Mesothelial cell of epicardium (in vitro differentiated cells): Measurements from ENCODE around the gene KCNH5. TPM values are rescaled to one million over a fixed set of nuclear protein-coding genes. Genes with fewer than 3 reads are reported as not detected.

Experiments
- DNase-seq, 2 experiments: peaks; one replicate each; pipeline ENCODE4 v3.0.0; 2021; ENCODE audit warnings: low spot score in 2 of 2; ENCODE audit not compliant: unreplicated experiment in 2 of 2
- H3K27ac Mint-ChIP-seq: 2 replicates; pipeline ENCODE4 v1.8.0; 2021; ENCODE audit warnings: mixed read lengths
- H3K27me3 Mint-ChIP-seq: 2 replicates; pipeline ENCODE4 v1.8.0; 2021; ENCODE audit warnings: low read depth, mixed read lengths
- H3K36me3 Mint-ChIP-seq: 2 replicates; pipeline ENCODE4 v1.8.0; 2021; ENCODE audit warnings: mixed read lengths
- H3K4me1 Mint-ChIP-seq: 2 replicates; pipeline ENCODE4 v1.8.0; 2021; ENCODE audit warnings: mixed read lengths
- H3K4me3 Mint-ChIP-seq: 2 replicates; pipeline ENCODE4 v1.8.0; 2021; ENCODE audit warnings: mild to moderate bottlenecking, moderate library complexity, mixed read lengths
- H3K9me3 Mint-ChIP-seq: 2 replicates; pipeline ENCODE4 v1.8.0; 2021; ENCODE audit warnings: mixed read lengths
- total RNA-seq: library from RNA; stranded (reverse); gene quantifications from 3 replicates; pipeline ENCODE4 v1.2.1, GENCODE V29; 2021
- TF ChIP-seq, protein P1 (sequence below): fragments of 200-600 bp; sonication (generic); IDR thresholded peaks from one replicate; pipeline ENCODE4 v1.5.0; 2021; ENCODE audit warnings: antibody characterized with exemption; ENCODE audit not compliant: unreplicated experiment

KCNH5 gene
- total RNA-seq, 1 donor from 2014 or later, result 2.5 TPM

DNA sequence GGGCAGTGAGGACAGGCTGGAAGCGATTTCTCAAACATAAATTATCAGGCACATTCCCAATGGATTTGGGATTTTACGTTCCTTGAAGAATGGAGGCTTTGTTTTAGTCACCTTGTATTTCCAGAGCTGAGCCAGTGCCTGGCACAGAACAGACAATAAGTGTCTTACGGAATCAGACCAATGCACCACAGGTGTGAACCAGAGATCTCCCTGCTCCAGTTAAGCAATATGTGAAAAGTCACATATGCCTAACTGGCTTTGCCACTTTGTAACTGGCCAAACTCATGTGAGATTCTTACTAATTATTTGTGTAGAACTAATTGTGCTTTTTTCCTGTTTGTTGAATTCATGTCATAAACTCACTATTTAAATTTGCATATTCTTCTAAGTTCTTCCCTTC lies 130.4 kb downstream of the KCNH5 start:
- H3K4me3 Mint-ChIP-seq, result no peak overlapping the region
- H3K27me3 Mint-ChIP-seq, result peaks cover 2% of the 10 kb centered on the region
- no peaks in the 10 kb centered on the region for H3K36me3 Mint-ChIP-seq
- TF ChIP-seq, protein P1, sequence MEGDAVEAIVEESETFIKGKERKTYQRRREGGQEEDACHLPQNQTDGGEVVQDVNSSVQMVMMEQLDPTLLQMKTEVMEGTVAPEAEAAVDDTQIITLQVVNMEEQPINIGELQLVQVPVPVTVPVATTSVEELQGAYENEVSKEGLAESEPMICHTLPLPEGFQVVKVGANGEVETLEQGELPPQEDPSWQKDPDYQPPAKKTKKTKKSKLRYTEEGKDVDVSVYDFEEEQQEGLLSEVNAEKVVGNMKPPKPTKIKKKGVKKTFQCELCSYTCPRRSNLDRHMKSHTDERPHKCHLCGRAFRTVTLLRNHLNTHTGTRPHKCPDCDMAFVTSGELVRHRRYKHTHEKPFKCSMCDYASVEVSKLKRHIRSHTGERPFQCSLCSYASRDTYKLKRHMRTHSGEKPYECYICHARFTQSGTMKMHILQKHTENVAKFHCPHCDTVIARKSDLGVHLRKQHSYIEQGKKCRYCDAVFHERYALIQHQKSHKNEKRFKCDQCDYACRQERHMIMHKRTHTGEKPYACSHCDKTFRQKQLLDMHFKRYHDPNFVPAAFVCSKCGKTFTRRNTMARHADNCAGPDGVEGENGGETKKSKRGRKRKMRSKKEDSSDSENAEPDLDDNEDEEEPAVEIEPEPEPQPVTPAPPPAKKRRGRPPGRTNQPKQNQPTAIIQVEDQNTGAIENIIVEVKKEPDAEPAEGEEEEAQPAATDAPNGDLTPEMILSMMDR, result no peak
- no peak for DNase-seq
- no peak overlapping the region for H3K27ac Mint-ChIP-seq
- peaks cover 12% of the 10 kb centered on the region for H3K4me1 Mint-ChIP-seq
- no peaks in the 10 kb centered on the region for H3K9me3 Mint-ChIP-seq

DNA sequence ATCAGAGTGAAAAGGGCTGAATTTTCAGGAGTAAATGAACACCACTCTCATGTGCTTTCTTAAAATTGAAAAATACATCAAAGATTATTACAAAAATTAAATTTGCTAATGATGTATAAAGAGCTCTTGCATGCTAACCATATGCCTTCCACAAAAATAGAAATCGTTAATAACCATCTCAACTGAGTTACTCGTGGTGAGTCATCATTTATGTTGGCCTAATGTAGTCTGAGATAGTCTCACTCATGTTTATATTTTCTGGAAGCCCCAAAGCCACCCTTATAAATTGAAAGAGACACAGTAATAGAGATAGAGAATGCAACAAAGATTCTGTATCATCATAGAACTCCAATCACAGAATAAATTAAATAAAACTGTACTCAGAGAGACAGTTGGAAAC lies 131.2 kb downstream of the KCNH5 start:
- Mint-ChIP-seq H3K4me1 (peaks cover 12% of the 10 kb centered on the region), H3K9me3 (no peaks in the 10 kb centered on the region), H3K4me3 (no peak overlapping the region), H3K27me3 (peaks cover 2% of the 10 kb centered on the region), H3K27ac (no peak overlapping the region), H3K36me3 (no peaks in the 10 kb centered on the region)
- DNase-seq, result no peak
- TF ChIP-seq, protein P1, result no peak

DNA sequence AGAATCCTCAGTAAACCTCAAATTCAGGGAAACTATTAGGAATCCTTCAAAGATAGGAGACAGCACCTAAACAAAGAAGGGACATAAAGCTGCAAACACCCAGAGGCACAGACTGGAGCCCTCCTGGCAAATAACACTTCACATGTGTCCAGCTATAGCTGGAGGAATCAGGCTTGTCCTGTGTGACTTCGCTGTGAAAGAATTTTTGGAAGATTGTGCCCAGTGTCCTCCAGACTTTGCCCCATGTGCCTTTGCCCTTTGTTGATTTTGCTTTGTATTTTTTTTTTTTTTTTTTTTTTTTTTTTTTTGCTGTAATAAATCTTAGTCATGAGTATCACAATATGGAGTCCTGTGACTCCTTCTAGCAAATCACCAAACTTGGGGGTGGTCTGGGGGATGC lies 136.8 kb downstream of the KCNH5 start:
- H3K27ac Mint-ChIP-seq, result no peak overlapping the region

DNA sequence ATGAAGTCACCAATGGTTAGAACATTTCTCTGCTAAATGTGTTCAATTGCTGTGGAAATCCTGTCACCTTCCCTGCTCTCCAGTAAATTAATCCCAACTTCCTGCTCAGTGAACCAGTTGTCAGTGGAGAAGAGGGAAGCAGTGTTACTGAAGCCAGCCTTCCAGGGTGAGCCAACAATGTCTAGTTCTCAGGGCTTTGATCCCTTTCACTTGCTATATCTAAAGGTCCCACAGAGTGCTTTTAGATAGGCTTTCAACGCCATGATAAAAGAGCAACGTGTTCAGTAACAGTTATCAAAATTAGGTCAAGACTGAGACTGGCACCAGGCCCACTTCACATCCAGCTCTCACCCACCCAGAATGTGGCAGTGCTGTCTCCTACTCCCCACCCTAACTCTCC lies 139.7 kb downstream of the KCNH5 start:
- Mint-ChIP-seq H3K4me1 (peaks cover 6% of the 10 kb centered on the region), H3K36me3 (no peaks in the 10 kb centered on the region), H3K27ac (no peak overlapping the region), H3K27me3 (no peaks in the 10 kb centered on the region), H3K4me3 (no peak overlapping the region), H3K9me3 (peaks cover 11% of the 10 kb centered on the region)
- no peak for DNase-seq
- TF ChIP-seq, protein P1, result no peak

More for the DNA sequence above, 136.8 kb downstream of the KCNH5 start:
- Mint-ChIP-seq H3K9me3 (no peaks in the 10 kb centered on the region), H3K4me1 (peaks cover 6% of the 10 kb centered on the region), H3K36me3 (no peaks in the 10 kb centered on the region), H3K27me3 (no peaks in the 10 kb centered on the region), H3K4me3 (no peak overlapping the region)
- TF ChIP-seq, protein P1, result no peak
- no peak for DNase-seq

DNA sequence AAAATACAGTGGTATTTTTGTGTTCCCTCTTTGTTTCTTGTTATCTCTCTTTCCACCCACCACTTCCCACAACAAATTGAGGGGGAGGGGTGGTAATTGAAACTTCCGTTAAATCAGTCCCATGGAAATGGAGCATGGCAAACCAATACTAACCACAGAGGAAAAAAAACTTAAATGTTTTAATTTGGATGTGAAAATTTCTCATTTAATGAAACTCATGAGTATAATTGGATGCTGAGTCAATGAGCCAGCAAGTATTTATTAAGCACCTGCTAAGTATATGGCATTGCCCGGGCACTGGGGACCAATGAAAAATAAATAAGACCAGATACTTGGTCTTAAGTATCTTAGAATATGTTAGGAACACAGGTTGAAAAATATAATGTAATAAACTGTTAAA lies 147.5 kb downstream of the KCNH5 start:
- H3K27me3 Mint-ChIP-seq, result no peaks in the 10 kb centered on the region
- H3K9me3 Mint-ChIP-seq, result peaks cover 9% of the 10 kb centered on the region

More for the DNA sequence above, 147.5 kb downstream of the KCNH5 start:
- H3K4me1 Mint-ChIP-seq, result peaks cover 15% of the 10 kb centered on the region
- no peaks in the 10 kb centered on the region for H3K36me3 Mint-ChIP-seq
- no peak overlapping the region for H3K4me3 Mint-ChIP-seq
- DNase-seq, result no peak
- TF ChIP-seq, protein P1, result no peak
- no peak overlapping the region for H3K27ac Mint-ChIP-seq
